HCT116 (cell line): ENCODE data around the gene A4GNT. TPM values are rescaled to one million over a fixed set of nuclear protein-coding genes. Genes with fewer than 3 reads are reported as not detected.

Source experiments
- ATAC-seq: fragments of 200-7000 bp; cut with Tn5 transposase; 2 replicates; pipeline ENCODE4 v1.9.1; 2020; ENCODE audit warnings: mild to moderate bottlenecking, moderate library complexity
- BruUV-seq: library from RNA; stranded (reverse); fragments of 400-500 nt; replicated peaks from 2 replicates; lab custom pipeline; 2021; lab: Mats Ljungman, UMichigan
- CTCF ChIA-PET: fragments of 300-600 bp; sonication (Branson Sonifier 250); formaldehyde crosslinking; loops from one replicate; lab custom pipeline; 2021; ENCODE audit warnings: antibody characterized with exemption; lab: Charles Lee
- POLR2A ChIA-PET: fragments of 300-600, 350-600 bp; sonication (Branson Sonifier 250); formaldehyde crosslinking; loops from one replicate; lab custom pipeline; 2021; ENCODE audit warnings: antibody characterized with exemption; lab: Charles Lee
- RAD21 ChIA-PET, 2 experiments: fragments of 300-600 bp; sonication (Branson Sonifier 250); formaldehyde crosslinking; loops; one replicate each; lab custom pipeline; 2023; ENCODE audit warnings: low total read pairs in 2 of 2; ENCODE audit not compliant: uncharacterized antibody in 2 of 2, unreplicated experiment in 2 of 2, low non-redundant PET in 1 of 2; lab: Charles Lee
- DNase-seq: peaks from one replicate; pipeline ENCODE4 v3.0.0-alpha.2; 2010; ENCODE audit warnings: low read depth, low spot score
- H2AFZ ChIP-seq: fragments of 200-600 bp; shearing (Covaris generic), sonication (generic); 2 replicates; pipeline ENCODE4 v1.6.1; 2017; ENCODE audit warnings: low read depth, mixed run types, mixed read lengths, antibody characterized with exemption, low read length; ENCODE audit not compliant: poor library complexity, severe bottlenecking
- H3K27ac ChIP-seq: 2 replicates; pipeline ENCODE4 v1.5.1; 2012; ENCODE audit warnings: low read depth, low read length
- H3K27me3 ChIP-seq: fragments of 200-600 bp; sonication (generic); 2 replicates; pipeline ENCODE4 v1.6.1; 2016; ENCODE audit warnings: mixed run types, low read length, mixed read lengths; ENCODE audit not compliant: insufficient read depth
- H3K36me3 ChIP-seq, 2 experiments: fragments of 200-500 bp in 1 of 2; fragments of 200-600 bp in 1 of 2; sonication (Bioruptor generic) in 1 of 2; sonication (generic) in 1 of 2; 2 replicates each; pipeline versions ENCODE4 v1.5.1 to v1.6.1; 2014 to 2016; ENCODE audit warnings: low read length in 2 of 2, inconsistent platforms in 1 of 2, mixed read lengths in 1 of 2, mixed run types in 1 of 2; ENCODE audit not compliant: insufficient read depth in 2 of 2, control insufficient read depth in 1 of 2
- H3K4me1 ChIP-seq, 2 experiments: fragments of 200-600 bp in 1 of 2; sonication (generic) in 1 of 2; 2 replicates each; pipeline versions ENCODE4 v1.5.1 to v1.6.1; 2012 to 2017; ENCODE audit warnings: low read length in 2 of 2, inconsistent platforms in 1 of 2, mild to moderate bottlenecking in 1 of 2, mixed read lengths in 1 of 2, mixed run types in 1 of 2, moderate library complexity in 1 of 2; ENCODE audit not compliant: insufficient read depth in 2 of 2, control insufficient read depth in 1 of 2
- H3K4me2 ChIP-seq: fragments of 200-600 bp; sonication (generic); 2 replicates; pipeline ENCODE4 v1.6.1; 2017; ENCODE audit warnings: mixed run types, low read length, mixed read lengths
- H3K4me3 ChIP-seq, 2 experiments: fragments of 200-600 bp in 1 of 2; sonication (generic) in 1 of 2; replicated peaks in 1 of 2; 2 replicates each; pipeline ENCODE4 v1.5.1; 2011 to 2016; ENCODE audit warnings: low read length in 2 of 2, control low read depth in 1 of 2, low read depth in 1 of 2, mild to moderate bottlenecking in 1 of 2, mixed read lengths in 1 of 2, mixed run types in 1 of 2
- H3K79me2 ChIP-seq: fragments of 200-600 bp; sonication (generic); 2 replicates; pipeline ENCODE4 v1.6.1; 2017; ENCODE audit warnings: mild to moderate bottlenecking, mixed run types, low read length, moderate library complexity, mixed read lengths; ENCODE audit not compliant: insufficient read depth
- H3K9ac ChIP-seq: fragments of 200-600 bp; sonication (generic); 2 replicates; pipeline ENCODE4 v1.6.1; 2016; ENCODE audit warnings: low read length, mixed read lengths
- H3K9me2 ChIP-seq: fragments of 200-600 bp; sonication (generic), shearing (Covaris generic); 2 replicates; pipeline ENCODE4 v1.6.1; 2017; ENCODE audit warnings: mixed run types, mild to moderate bottlenecking, moderate library complexity; ENCODE audit not compliant: insufficient read depth
- H3K9me3 ChIP-seq, 2 experiments: fragments of 200-500 bp in 1 of 2; fragments of 200-600 bp in 1 of 2; sonication (Bioruptor generic) in 1 of 2; sonication (generic) in 1 of 2; 2 replicates each; pipeline ENCODE4 v1.6.1; 2014 to 2017; ENCODE audit warnings: low read length in 2 of 2, mixed read lengths in 2 of 2, inconsistent platforms in 1 of 2, low read depth in 1 of 2, mild to moderate bottlenecking in 1 of 2, mixed run types in 1 of 2, moderate library complexity in 1 of 2; ENCODE audit not compliant: control insufficient read depth in 1 of 2, insufficient read depth in 1 of 2
- H4K20me1 ChIP-seq: fragments of 200-600 bp; sonication (generic), shearing (Covaris generic); 2 replicates; pipeline ENCODE4 v1.6.1; 2017; ENCODE audit warnings: mixed run types, mild to moderate bottlenecking, moderate library complexity; ENCODE audit not compliant: insufficient read depth
- CTCF ChIP-seq, 3 experiments: fragments of 200-600 bp in 1 of 3; sonication (generic) in 1 of 3; IDR thresholded peaks in 2 of 3; conservative IDR thresholded peaks in 1 of 3; 2 replicates each; pipeline ENCODE4 v1.5.1; 2012 to 2017; ENCODE audit warnings: low read depth in 2 of 3, low read length in 2 of 3, antibody characterized with exemption in 1 of 3, borderline replicate concordance in 1 of 3, control low read depth in 1 of 3, mild to moderate bottlenecking in 1 of 3, mixed read lengths in 1 of 3, mixed run types in 1 of 3, moderate library complexity in 1 of 3; ENCODE audit not compliant: insufficient read depth in 1 of 3
- MAX ChIP-seq: IDR thresholded peaks from 2 replicates; pipeline ENCODE4 v1.6.1; 2012
- POLR2A ChIP-seq: IDR thresholded peaks from 2 replicates; pipeline ENCODE4 v1.7.0; 2011; ENCODE audit warnings: borderline replicate concordance; ENCODE audit not compliant: insufficient read depth, insufficient read length; ENCODE audit errors: extremely low read depth
- POLR2AphosphoS5 ChIP-seq: IDR thresholded peaks from 2 replicates; pipeline ENCODE4 v1.6.1; 2011; ENCODE audit warnings: mild to moderate bottlenecking, low read depth, low read length, moderate library complexity
- REST ChIP-seq: IDR thresholded peaks from 2 replicates; pipeline ENCODE4 v1.6.1; 2012; ENCODE audit warnings: low read depth
- SRF ChIP-seq: IDR thresholded peaks from 2 replicates; pipeline ENCODE4 v1.6.1; 2012; ENCODE audit warnings: low read depth
- YY1 ChIP-seq: IDR thresholded peaks from 2 replicates; pipeline ENCODE4 v1.6.1; 2011; ENCODE audit warnings: low read length, low read depth, moderate library complexity, mild to moderate bottlenecking; ENCODE audit not compliant: insufficient replicate concordance; ENCODE audit errors: extremely low read depth
- intact Hi-C: fragments of 100-400 bp; cut with micrococcal nuclease; formaldehyde crosslinking; loops from 2 replicates; pipeline ENCODE4 v1.10.0; 2022
- total RNA-seq: library from RNA; stranded (reverse); gene quantifications from one replicate; pipeline ENCODE4 v1.2.1, GENCODE V29; 2021; ENCODE audit not compliant: unreplicated experiment

A4GNT gene
- total RNA-seq, 1 experiment from 2014 or later = not detected

- RAD21 ChIA-PET = no interaction called here
- POLR2A ChIA-PET = no interaction called here
- CTCF ChIA-PET = no interaction called here
- H3K4me2 ChIP-seq = no peak overlapping the region
- no peaks in the 10 kb centered on the region for H3K4me1 ChIP-seq
- no peaks in the 10 kb centered on the region for H3K27me3 ChIP-seq
- intact Hi-C loops = no loop called here
- no TSS peak for BruUV-seq
- no peaks in the 10 kb centered on the region for H3K36me3 ChIP-seq
- H2AFZ ChIP-seq = no peak overlapping the region
- TF ChIP-seq POLR2AphosphoS5 (no peak), YY1 (no peak), POLR2A (no peak), CTCF (IDR thresholded peaks at IDR 0.05 in 2 of 3, conservative IDR thresholded peaks at IDR 0.05 in 1 of 3; ENCODE audit: borderline replicate concordance in 1 of 3, insufficient read depth in 1 of 3, low read depth in 2 of 3, low read length in 2 of 3) (no peak), REST (no peak), SRF (no peak), MAX (no peak)
- TF ChIP-seq, all 23 proteins: peak for 0
- Histone ChIP-seq H4K20me1 (no peaks in the 10 kb centered on the region), H3K9me3 (no peaks in the 10 kb centered on the region), H3K9me2 (no peaks in the 10 kb centered on the region), H3K4me3 (no peak overlapping the region), H3K27ac (no peak overlapping the region), H3K79me2 (no peaks in the 10 kb centered on the region), H3K9ac (no peak overlapping the region)
- ATAC-seq = no peak
- no peak for DNase-seq
Measured at GRCh38 chr3:138135833-138136194, 3.6 kb upstream of the A4GNT start.
